GM19324 (cell line): Measurements from ENCODE around the gene ACO1.

ENCODE experiments used
- ATAC-seq: cut with Tn5 transposase; IDR thresholded peaks from one replicate; pipeline ENCODE4 v1.9.1; 2021; ENCODE audit warnings: mild to moderate bottlenecking, moderate library complexity; ENCODE audit not compliant: unreplicated experiment, low FRiP score

ACO1 gene

GRCh38 chr9:32414856-32415255, 30.4 kb downstream of the ACO1 start:
- no peak for ATAC-seq

DNA sequence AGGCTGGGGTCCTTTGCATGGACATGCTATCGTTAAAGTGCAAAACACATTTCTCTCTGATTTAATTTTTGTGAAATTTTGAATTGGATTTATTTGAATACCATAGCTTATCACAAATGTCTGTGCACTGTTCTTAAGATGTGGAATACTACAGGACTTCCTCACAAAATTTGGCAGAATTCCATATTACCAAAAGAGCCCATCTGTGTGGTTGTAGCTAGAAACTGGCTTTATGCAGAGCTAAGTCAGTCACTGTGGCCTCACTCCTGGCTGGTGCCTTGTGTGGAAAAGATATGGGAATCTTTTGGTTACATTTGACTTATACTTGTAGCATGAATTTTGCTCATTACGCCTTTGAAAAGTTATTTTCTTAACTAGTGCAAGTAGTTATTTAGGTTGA, 35.5 kb downstream of the ACO1 start:
- no peak for ATAC-seq

DNA sequence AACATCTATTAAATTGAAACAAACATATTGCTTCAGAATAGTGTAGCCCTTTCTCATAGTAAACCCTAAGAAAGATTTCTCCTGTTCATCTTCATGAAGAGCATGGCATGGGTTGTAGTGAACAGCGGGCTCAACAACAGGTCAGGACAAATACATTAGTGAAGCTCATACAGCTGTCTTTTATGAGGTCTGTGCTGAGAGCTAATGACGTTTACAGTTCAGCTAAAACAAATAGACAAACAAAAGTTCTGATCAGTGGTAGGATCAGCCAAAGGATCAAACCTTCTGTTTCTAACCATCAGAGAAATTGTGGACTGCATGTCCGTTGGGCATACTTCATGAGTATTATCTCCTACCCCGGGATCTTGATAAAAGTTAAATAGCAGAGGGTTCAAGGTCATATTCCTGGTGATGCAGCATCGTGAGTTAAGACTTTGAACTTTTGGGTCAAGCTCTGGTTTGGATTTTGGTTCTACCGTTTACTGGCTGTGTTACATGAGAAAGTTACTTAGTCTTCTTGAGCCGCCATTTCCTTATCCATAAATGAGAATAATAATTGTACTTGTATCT, 37.9 kb downstream of the ACO1 start:
- ATAC-seq, result no peak

- ATAC-seq, result no peak
These were observed 38.9 kb downstream of the ACO1 start for GRCh38 chr9:32423371-32423770.

GRCh38 chr9:32424616-32425015, 40.2 kb downstream of the ACO1 start:
- no peak for ATAC-seq

- ATAC-seq, result no peak
These were observed 42.0 kb downstream of the ACO1 start for GRCh38 chr9:32426278-32426939.

- no peak for ATAC-seq
These were observed 42.8 kb downstream of the ACO1 start for GRCh38 chr9:32427111-32427873.

GRCh38 chr9:32430720-32431119, 46.3 kb downstream of the ACO1 start:
- no peak for ATAC-seq

GRCh38 chr9:32431196-32431595, 46.8 kb downstream of the ACO1 start:
- ATAC-seq, result no peak

DNA sequence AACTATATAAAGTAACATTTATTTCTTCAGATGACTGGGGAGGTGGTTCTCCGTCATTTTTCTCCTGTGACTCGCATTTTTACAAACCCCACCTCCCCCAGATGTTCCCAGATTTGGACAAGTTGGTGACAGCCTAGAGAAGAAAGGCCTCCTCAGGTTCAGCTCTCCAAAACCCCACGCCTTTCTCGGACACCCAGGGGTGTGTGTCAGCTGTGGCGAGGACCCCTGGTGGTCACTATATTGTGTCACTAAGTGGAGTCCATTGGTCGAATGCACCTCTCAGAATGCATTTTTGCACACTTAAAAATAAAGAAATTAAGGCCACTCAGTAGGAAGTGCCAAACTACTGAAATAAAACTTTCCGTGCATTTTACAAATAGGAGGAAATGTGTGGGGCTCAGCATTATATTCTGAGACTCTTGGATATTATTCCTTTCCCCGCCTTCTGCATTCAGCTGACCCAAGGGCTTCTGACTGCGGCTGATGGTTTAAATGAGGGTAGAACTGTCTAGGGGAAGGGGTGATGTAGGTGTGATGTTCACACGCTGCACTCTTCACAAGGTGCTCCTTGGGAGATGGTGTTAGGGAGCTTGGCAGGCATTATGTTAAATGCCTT, 47.6 kb downstream of the ACO1 start:
- ATAC-seq, result no peak

- no peak for ATAC-seq
These were observed 50.4 kb downstream of the ACO1 start for GRCh38 chr9:32434892-32435291.

DNA sequence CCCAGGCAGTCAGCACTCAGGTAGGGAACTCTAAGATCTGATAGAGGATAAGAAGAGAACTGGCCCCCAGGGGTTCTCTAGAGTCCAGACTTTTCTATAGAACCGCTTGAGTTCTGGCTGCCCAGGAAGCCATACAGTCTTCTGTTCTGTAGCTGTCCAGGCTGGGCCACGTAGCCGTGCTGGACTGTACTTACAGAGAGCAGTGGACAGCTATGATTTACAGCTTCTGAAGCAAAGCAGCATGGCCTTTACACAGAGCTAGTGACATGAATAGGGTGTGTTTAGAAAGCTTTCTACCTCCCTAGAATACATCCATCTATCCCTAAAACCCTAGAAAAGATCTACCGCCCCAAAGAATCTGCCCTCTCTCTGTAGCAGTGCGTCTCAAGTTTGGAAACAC, 57.2 kb downstream of the ACO1 start:
- ATAC-seq, result no peak

DNA sequence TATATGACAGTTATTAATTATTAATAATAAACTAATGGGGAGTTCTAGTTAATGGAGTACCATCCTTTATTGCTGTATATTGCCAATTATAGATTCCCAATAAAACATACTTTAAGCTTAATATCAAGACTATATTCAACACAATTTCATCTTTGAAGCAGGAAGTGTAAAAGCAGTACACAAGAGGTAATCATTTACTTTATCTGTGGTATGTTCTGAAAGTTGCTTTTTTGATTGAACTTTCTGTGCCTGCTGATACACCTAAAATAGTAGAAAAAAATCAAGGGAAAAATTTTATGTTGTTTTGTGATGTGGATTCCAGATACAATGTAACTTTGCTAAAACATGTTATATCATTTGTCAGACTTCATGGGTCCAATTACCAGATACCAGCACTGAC, 58.0 kb downstream of the ACO1 start:
- no peak for ATAC-seq

DNA sequence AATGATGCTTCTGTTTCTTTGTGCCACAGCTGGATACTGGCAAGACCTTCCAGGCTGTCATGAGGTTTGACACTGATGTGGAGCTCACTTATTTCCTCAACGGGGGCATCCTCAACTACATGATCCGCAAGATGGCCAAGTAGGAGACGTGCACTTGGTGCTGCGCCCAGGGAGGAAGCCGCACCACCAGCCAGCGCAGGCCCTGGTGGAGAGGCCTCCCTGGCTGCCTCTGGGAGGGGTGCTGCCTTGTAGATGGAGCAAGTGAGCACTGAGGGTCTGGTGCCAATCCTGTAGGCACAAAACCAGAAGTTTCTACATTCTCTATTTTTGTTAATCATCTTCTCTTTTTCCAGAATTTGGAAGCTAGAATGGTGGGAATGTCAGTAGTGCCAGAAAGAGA, 65.5 kb downstream of the ACO1 start:
- no peak for ATAC-seq

GRCh38 chr9:32454280-32454679, 69.8 kb downstream of the ACO1 start:
- ATAC-seq, result no peak

DNA sequence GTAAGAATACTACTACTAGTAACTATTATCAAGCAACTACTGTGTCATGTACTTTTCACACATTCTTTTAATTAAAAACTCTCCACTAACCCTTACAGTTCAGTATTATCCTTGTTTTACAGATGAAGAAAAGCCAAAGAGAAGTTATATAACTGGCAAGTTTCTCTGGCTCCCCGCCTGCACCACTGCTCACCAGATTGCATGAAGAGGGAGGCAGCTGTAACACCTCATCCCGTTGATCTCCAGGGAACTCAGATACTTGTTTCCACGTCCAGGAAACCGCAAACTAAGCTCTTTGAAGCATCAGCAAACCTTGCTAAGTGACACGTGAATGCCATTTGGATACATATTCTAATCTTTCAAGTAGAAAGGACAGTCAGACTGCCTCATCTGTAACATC, 71.3 kb downstream of the ACO1 start:
- ATAC-seq, result no peak

GRCh38 chr9:32456564-32456963, 72.1 kb downstream of the ACO1 start:
- no peak for ATAC-seq

- ATAC-seq, result no peak
These were observed 79.3 kb downstream of the ACO1 start for GRCh38 chr9:32463500-32464293.

DNA sequence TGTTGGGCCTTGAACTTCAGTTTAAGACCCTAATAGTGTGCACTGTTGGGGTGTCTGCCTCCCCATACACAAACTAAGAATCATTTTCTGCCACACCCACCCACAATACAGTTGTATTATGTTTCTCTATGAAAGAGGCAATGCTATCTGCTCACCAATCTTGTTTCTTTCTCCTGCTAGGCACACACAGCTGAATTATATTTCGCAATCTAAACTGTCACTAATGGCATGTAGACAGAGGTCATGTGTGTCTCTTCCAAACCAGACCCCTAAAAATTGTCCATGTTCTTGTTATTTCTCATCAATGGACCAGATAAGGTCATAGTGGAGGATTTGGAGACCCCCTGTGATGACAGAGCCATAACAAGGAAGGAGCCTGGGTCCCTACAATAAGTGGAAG, 84.3 kb downstream of the ACO1 start:
- no peak for ATAC-seq

DNA sequence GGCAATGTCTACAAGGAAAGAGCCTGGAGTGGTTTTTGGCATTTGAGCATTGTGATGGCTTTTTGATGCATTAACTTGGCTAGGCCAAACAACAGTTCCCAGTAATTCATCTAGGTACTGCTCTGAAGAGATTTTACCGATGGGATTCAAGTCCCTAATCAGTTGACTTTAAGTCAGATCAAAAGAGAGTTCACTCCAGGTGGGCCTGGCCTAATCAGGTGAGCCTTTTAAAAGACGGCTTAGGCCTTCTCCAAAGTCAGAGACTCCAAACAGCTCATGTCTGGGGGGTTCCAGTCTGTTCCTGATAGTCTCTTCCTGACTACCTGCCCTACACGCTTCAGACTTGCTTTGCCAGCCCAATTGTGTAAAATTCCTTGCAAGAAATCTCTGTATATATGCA, 87.9 kb downstream of the ACO1 start:
- ATAC-seq, result no peak

- ATAC-seq, result no peak
These were observed 98.9 kb downstream of the ACO1 start for GRCh38 chr9:32483343-32483742.
